GM12875 (cell line): ENCODE measurements around the gene SERPINB1.

Source experiments
- H3K4me3 ChIP-seq: one replicate; pipeline ENCODE4 v1.5.1; 2011; ENCODE audit warnings: low read depth, low read length, control low read depth
- CTCF ChIP-seq: IDR thresholded peaks from 2 replicates; pipeline ENCODE4 v1.5.1; 2011; ENCODE audit warnings: low read depth, mild to moderate bottlenecking, control low read depth, inconsistent platforms, low read length, moderate library complexity, borderline replicate concordance; ENCODE audit not compliant: insufficient read depth

The SERPINB1 gene

GRCh38 chr6:2871953-2872352 lies 30.3 kb upstream of the SERPINB1 start:
- no peak overlapping the region for H3K4me3 ChIP-seq
- TF ChIP-seq CTCF, result no peak

- TF ChIP-seq CTCF, result no peak
- no peak overlapping the region for H3K4me3 ChIP-seq
These were observed 29.4 kb upstream of the SERPINB1 start for GRCh38 chr6:2871102-2871501.

- no peak overlapping the region for H3K4me3 ChIP-seq
- no peak for TF ChIP-seq CTCF
These were observed 28.5 kb upstream of the SERPINB1 start for GRCh38 chr6:2870046-2870636.

GRCh38 chr6:2868637-2869036 lies 27.0 kb upstream of the SERPINB1 start:
- no peak overlapping the region for H3K4me3 ChIP-seq

GRCh38 chr6:2866171-2866846 lies 24.6 kb upstream of the SERPINB1 start:
- no peak overlapping the region for H3K4me3 ChIP-seq
- no peak for TF ChIP-seq CTCF

More at GRCh38 chr6:2868637-2869036, 27.0 kb upstream of the SERPINB1 start:
- no peak for TF ChIP-seq CTCF

GRCh38 chr6:2865694-2866151 lies 24.1 kb upstream of the SERPINB1 start:
- TF ChIP-seq CTCF, result no peak
- no peak overlapping the region for H3K4me3 ChIP-seq

GRCh38 chr6:2865270-2865669 lies 23.6 kb upstream of the SERPINB1 start:
- H3K4me3 ChIP-seq, result no peak overlapping the region
- no peak for TF ChIP-seq CTCF
